Measurements from ENCODE around the gene RUFY3. TPM values are rescaled to one million over a fixed set of nuclear protein-coding genes. Genes with fewer than 3 reads are reported as not detected.

The RUFY3 gene
- total RNA-seq, 1 donor from 2014 or later, result 80.9 TPM

DNA sequence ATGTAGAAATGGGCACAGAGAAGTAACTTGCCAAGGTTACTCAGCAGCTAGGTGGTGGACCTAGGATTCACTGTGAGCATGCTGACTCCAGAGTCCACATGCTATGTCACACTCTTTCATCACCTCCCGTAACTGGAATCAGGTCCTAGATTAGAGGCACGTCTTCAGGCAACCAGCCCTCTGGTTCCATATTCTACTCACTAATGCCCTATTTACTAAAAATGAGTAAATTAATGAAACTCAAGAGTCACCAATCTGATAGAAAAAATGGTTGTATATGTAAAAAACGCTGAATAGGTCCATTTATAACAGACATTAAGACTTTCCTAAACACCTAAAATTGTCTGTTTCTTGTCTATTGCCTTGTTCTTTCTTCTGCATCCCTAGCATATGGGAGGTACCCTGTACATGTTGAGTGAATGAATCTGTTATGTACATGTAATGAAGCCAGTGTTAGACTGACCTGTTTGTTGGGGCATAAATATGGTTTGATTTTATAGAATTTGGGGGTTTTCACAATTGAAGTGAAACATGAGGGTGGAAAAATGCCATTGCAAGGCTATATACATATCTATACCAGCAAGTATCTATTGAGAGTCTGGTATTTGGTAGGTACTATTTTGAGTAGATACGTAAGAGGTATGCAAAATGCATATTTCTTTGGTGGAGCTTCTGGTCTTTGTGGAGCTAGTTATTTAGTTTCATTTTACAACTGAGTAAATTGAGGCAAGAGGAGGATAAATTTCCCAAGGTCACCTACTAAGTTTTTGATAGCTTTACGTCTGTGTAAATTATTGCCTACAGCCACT, 7.5 kb upstream of the RUFY3 start:
- H3K9me3 Mint-ChIP-seq, result peaks cover 5% of the 10 kb centered on the region
- H3K4me3 ChIP-seq, result no peak overlapping the region

DNA sequence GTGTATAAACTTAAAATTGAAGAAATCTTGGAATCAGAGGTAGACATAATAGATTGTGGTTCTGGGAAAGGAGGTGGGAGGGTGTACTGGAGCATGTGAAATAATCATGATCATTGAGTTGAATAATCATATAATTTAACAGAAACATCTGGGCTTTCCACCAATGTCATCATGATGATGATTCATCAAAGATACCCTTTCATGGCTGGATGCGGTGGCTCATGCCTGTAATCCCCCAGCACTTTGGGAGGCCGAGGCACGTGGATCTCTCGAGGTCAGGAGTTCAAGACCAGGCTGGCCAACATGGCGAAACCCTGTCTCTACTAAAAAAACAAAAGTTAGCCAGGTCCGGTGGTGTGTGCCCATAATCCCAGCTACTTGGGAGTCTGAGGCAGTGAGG, 6.7 kb upstream of the RUFY3 start:
- peaks cover 10% of the 10 kb centered on the region for H4K20me1 ChIP-seq (ENCODE audit: low read depth)
- peaks cover 5% of the 10 kb centered on the region for H3K9me3 Mint-ChIP-seq
- no peak overlapping the region for H3K27ac Mint-ChIP-seq
- no peak for TF ChIP-seq EZH2phosphoT487 (IDR thresholded peaks at IDR 0.05)
- no peak for TF ChIP-seq EZH2 (IDR thresholded peaks at IDR 0.05)
- TF ChIP-seq, protein P1, sequence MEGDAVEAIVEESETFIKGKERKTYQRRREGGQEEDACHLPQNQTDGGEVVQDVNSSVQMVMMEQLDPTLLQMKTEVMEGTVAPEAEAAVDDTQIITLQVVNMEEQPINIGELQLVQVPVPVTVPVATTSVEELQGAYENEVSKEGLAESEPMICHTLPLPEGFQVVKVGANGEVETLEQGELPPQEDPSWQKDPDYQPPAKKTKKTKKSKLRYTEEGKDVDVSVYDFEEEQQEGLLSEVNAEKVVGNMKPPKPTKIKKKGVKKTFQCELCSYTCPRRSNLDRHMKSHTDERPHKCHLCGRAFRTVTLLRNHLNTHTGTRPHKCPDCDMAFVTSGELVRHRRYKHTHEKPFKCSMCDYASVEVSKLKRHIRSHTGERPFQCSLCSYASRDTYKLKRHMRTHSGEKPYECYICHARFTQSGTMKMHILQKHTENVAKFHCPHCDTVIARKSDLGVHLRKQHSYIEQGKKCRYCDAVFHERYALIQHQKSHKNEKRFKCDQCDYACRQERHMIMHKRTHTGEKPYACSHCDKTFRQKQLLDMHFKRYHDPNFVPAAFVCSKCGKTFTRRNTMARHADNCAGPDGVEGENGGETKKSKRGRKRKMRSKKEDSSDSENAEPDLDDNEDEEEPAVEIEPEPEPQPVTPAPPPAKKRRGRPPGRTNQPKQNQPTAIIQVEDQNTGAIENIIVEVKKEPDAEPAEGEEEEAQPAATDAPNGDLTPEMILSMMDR (IDR thresholded peaks at IDR 0.05), result no peak
- peaks cover 2% of the 10 kb centered on the region for H3K27me3 Mint-ChIP-seq (ENCODE audit: insufficient read depth, low read depth)
- no peak overlapping the region for H3K4me2 ChIP-seq
- H3K36me3 ChIP-seq, result no peaks in the 10 kb centered on the region
- H3K4me1 Mint-ChIP-seq, result peaks cover 19% of the 10 kb centered on the region
- H3K4me1 ChIP-seq, result peaks cover 6% of the 10 kb centered on the region
- peaks cover 90% of the 10 kb centered on the region for H3K79me2 ChIP-seq (ENCODE audit: low read depth)
- no peak overlapping the region for H3K4me3 Mint-ChIP-seq
- peaks cover 9% of the 10 kb centered on the region for H3K36me3 Mint-ChIP-seq
- no peak for DNase-seq (ENCODE audit: low spot score)
- H3K9ac ChIP-seq, result no peak overlapping the region
- H3K9me3 ChIP-seq (ENCODE audit: low read depth), result no peaks in the 10 kb centered on the region
- H3K27ac ChIP-seq, result no peak overlapping the region
- H3K4me3 ChIP-seq, result no peak overlapping the region
- H3K27me3 ChIP-seq, result no peaks in the 10 kb centered on the region
- H3F3A ChIP-seq (ENCODE audit: low read depth), result peaks cover 4% of the 10 kb centered on the region
- H2AFZ ChIP-seq (replicated peaks), result no peak overlapping the region

More for the DNA sequence above, 7.5 kb upstream of the RUFY3 start:
- Mint-ChIP-seq H3K27me3 (ENCODE audit: insufficient read depth, low read depth) (peaks cover 2% of the 10 kb centered on the region), H3K4me3 (no peak overlapping the region), H3K4me1 (peaks cover 27% of the 10 kb centered on the region), H3K36me3 (peaks cover 9% of the 10 kb centered on the region), H3K27ac (no peak overlapping the region)
- Histone ChIP-seq H3K4me1 (peaks cover 14% of the 10 kb centered on the region), H3K9ac (no peak overlapping the region), H3K9me3 (ENCODE audit: low read depth) (no peaks in the 10 kb centered on the region), H3K27me3 (no peaks in the 10 kb centered on the region), H3K27ac (no peak overlapping the region), H3K36me3 (no peaks in the 10 kb centered on the region), H2AFZ (replicated peaks) (no peak overlapping the region), H3K79me2 (ENCODE audit: low read depth) (peaks cover 91% of the 10 kb centered on the region), H4K20me1 (ENCODE audit: low read depth) (peaks cover 18% of the 10 kb centered on the region), H3K4me2 (no peak overlapping the region), H3F3A (ENCODE audit: low read depth) (peaks cover 12% of the 10 kb centered on the region)
- TF ChIP-seq EZH2 (IDR thresholded peaks at IDR 0.05), result no peak
- TF ChIP-seq, protein P1 (IDR thresholded peaks at IDR 0.05), result no peak
- TF ChIP-seq EZH2phosphoT487 (IDR thresholded peaks at IDR 0.05), result no peak
- no peak for DNase-seq (ENCODE audit: low spot score)

DNA sequence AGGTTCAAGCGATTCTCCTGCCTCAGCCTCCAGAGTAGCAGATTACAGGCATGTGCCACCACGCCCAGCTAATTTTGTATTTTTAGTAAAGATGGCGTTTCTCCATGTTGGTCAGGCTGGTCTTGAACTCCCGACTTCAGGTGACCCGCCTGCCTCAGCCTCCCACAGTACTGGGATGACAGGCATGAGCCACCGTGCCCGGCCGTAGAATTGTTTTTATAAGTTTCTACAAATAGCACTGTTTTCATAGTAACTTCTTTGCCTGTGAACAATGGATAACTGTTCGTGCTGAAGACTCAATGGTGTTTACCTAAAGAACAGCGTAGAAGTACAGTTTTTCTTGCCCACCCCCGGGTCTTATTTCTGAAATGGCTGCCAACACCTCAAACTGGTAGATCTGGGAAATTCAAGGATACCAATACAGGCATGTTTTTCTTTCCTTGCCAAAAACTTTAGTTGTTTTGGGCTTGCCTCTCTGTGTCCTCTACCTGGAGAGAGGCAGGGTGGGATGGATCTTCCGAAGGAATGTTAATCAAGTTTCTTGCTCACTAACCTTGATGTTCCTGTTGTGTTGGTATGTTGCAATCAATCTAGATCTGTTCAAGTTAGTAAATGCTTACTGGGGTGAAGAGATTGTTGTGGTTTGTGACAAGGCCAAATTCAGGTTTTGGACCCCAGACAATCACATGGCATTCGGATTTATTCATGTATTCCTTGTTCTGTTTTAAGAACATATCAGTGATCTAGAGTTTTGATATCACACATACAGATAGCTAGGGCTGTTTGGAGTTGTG, 2.8 kb upstream of the RUFY3 start:
- Mint-ChIP-seq H3K4me1 (peaks cover 20% of the 10 kb centered on the region), H3K4me3 (no peak overlapping the region), H3K36me3 (peaks cover 9% of the 10 kb centered on the region), H3K27ac (no peak overlapping the region), H3K27me3 (ENCODE audit: insufficient read depth, low read depth) (peaks cover 7% of the 10 kb centered on the region), H3K9me3 (peaks cover 5% of the 10 kb centered on the region)
- Histone ChIP-seq H3K36me3 (no peaks in the 10 kb centered on the region), H3K79me2 (ENCODE audit: low read depth) (peaks cover 84% of the 10 kb centered on the region), H3K4me3 (no peak overlapping the region), H3K4me1 (peaks cover 14% of the 10 kb centered on the region), H3K27me3 (no peaks in the 10 kb centered on the region), H2AFZ (replicated peaks) (no peak overlapping the region), H3K27ac (no peak overlapping the region), H3K9me3 (ENCODE audit: low read depth) (no peaks in the 10 kb centered on the region), H3K9ac (no peak overlapping the region), H4K20me1 (ENCODE audit: low read depth) (no peaks in the 10 kb centered on the region), H3F3A (ENCODE audit: low read depth) (no peaks in the 10 kb centered on the region), H3K4me2 (no peak overlapping the region)
- TF ChIP-seq EZH2phosphoT487 (IDR thresholded peaks at IDR 0.05) (no peak), EZH2 (IDR thresholded peaks at IDR 0.05) (no peak)
- TF ChIP-seq, protein P1 (IDR thresholded peaks at IDR 0.05), result no peak
- no peak for DNase-seq (ENCODE audit: low spot score)
